ENCODE data around the gene PEBP1. TPM values are rescaled to one million over a fixed set of nuclear protein-coding genes. Genes with fewer than 3 reads are reported as not detected.

The PEBP1 gene
- total RNA-seq, 1 donor from 2014 or later, result 166 TPM

DNA sequence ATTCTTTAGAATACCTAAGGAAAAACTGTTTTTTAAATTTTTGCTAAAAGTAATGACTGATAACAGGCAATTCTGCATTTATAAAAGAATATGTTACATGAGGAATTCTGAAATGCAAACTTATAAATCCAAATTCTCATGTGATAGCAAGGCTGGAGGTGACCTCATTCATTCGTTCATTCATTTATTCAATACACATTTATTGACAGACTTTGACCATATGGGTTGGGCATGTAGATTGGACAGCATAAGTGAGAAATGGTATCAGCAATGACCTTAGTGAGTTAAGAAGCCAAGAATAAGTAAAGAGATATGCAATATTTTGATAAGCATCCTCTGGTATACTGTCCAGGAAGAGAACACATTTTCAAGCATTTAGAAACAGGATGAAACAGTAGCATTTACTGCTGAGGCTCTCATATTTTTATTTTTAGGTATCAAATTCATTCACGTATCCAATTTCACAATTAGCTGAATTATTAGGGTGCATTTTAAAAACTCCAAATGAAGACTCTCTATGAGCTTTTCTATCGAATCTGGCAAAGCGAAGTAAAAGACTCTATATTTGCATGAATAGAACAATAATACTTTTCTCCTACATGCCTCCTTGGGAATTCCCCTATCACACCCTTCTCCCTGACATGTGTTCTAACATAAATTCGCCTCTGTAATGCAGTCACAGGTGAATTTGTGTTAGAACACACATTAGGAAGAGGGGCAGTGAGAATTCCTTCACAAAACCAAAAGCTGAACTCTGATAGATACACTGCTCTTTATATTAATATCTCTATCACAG is 49.9 kb downstream of the PEBP1 start:
- Mint-ChIP-seq H3K27ac (peak overlapping the region; percentile 71), H3K4me3 (no peak overlapping the region), H3K9me3 (no peaks in the 10 kb centered on the region), H3K27me3 (ENCODE audit: low read depth) (no peaks in the 10 kb centered on the region), H3K4me1 (peaks cover 52% of the 10 kb centered on the region), H3K36me3 (peaks cover 6% of the 10 kb centered on the region)
- DNase-seq (ENCODE audit: low spot score in 2 of 2, unreplicated experiment in 2 of 2), result no peak
- TF ChIP-seq, protein P1, sequence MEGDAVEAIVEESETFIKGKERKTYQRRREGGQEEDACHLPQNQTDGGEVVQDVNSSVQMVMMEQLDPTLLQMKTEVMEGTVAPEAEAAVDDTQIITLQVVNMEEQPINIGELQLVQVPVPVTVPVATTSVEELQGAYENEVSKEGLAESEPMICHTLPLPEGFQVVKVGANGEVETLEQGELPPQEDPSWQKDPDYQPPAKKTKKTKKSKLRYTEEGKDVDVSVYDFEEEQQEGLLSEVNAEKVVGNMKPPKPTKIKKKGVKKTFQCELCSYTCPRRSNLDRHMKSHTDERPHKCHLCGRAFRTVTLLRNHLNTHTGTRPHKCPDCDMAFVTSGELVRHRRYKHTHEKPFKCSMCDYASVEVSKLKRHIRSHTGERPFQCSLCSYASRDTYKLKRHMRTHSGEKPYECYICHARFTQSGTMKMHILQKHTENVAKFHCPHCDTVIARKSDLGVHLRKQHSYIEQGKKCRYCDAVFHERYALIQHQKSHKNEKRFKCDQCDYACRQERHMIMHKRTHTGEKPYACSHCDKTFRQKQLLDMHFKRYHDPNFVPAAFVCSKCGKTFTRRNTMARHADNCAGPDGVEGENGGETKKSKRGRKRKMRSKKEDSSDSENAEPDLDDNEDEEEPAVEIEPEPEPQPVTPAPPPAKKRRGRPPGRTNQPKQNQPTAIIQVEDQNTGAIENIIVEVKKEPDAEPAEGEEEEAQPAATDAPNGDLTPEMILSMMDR (IDR thresholded peaks at IDR 0.05; ENCODE audit: unreplicated experiment), result no peak

DNA sequence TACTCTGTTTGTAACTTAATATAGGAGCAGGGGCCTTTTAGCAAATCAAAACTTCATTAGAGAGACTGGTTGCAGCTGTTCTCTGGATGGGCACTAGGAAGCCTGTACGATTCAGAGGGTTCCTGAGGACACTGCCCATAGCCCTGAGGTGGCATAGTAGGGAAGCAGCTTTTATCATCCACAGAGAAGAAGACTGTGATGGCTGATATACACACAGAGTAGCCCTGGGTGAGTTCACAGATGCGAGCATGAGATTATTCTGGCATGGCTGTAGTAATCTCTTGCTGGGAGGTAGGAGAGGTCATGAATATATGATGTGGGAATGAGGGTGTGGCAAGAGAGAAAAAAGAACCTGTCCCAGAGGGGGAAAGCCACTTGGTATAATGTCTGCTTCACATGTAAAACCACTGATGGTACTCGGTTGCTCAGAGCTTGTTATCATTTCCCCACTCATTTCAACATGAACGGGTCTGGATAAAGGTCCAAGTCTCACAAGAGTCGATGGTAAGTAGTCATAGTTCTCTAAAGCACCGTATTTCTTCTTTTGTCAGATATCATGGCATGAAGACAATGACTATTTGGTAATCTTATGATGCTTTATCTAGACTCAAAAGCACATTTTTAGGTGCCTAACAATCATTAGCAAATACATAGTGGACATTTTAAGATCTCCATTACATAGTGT is 52.0 kb downstream of the PEBP1 start:
- H3K4me3 Mint-ChIP-seq, result peak overlapping the region; percentile 79
- H3K27me3 Mint-ChIP-seq (ENCODE audit: low read depth), result no peaks in the 10 kb centered on the region
- H3K9me3 Mint-ChIP-seq, result no peaks in the 10 kb centered on the region
- DNase-seq (ENCODE audit: low spot score in 2 of 2, unreplicated experiment in 2 of 2), result no peak
- H3K27ac Mint-ChIP-seq, result peak overlapping the region; percentile 35
- H3K4me1 Mint-ChIP-seq, result peaks cover 47% of the 10 kb centered on the region
- TF ChIP-seq, protein P1 (IDR thresholded peaks at IDR 0.05; ENCODE audit: unreplicated experiment), result no peak
- H3K36me3 Mint-ChIP-seq, result no peaks in the 10 kb centered on the region

GRCh38 chr12:118188690-118189371 is 52.9 kb downstream of the PEBP1 start:
- H3K4me1 Mint-ChIP-seq, result peaks cover 44% of the 10 kb centered on the region
- TF ChIP-seq, protein P1 (IDR thresholded peaks at IDR 0.05; ENCODE audit: unreplicated experiment), result no peak
- no peaks in the 10 kb centered on the region for H3K9me3 Mint-ChIP-seq
- peak overlapping the region; percentile 91 for H3K27ac Mint-ChIP-seq
- no peaks in the 10 kb centered on the region for H3K36me3 Mint-ChIP-seq
- H3K4me3 Mint-ChIP-seq, result peak overlapping the region; percentile 79
- no peaks in the 10 kb centered on the region for H3K27me3 Mint-ChIP-seq (ENCODE audit: low read depth)
- DNase-seq (ENCODE audit: low spot score in 2 of 2, unreplicated experiment in 2 of 2), result no peak

- Mint-ChIP-seq H3K4me1 (peaks cover 44% of the 10 kb centered on the region), H3K36me3 (no peaks in the 10 kb centered on the region), H3K9me3 (no peaks in the 10 kb centered on the region), H3K27me3 (ENCODE audit: low read depth) (no peaks in the 10 kb centered on the region), H3K27ac (peak overlapping the region; percentile 96), H3K4me3 (peak overlapping the region; percentile 79)
- TF ChIP-seq, protein P1 (IDR thresholded peaks at IDR 0.05; ENCODE audit: unreplicated experiment), result no peak
- peak in 1 of 2 experiments; percentile 48 for DNase-seq (ENCODE audit: low spot score in 2 of 2, unreplicated experiment in 2 of 2)
Measured at GRCh38 chr12:118189741-118190191, 53.8 kb downstream of the PEBP1 start.

GRCh38 chr12:118190266-118190665 is 54.3 kb downstream of the PEBP1 start:
- DNase-seq (ENCODE audit: low spot score in 2 of 2, unreplicated experiment in 2 of 2), result no peak
- Mint-ChIP-seq H3K9me3 (no peaks in the 10 kb centered on the region), H3K27me3 (ENCODE audit: low read depth) (no peaks in the 10 kb centered on the region), H3K27ac (peak overlapping the region; percentile 96), H3K36me3 (no peaks in the 10 kb centered on the region), H3K4me3 (peak overlapping the region; percentile 79), H3K4me1 (peaks cover 44% of the 10 kb centered on the region)
- TF ChIP-seq, protein P1 (IDR thresholded peaks at IDR 0.05; ENCODE audit: unreplicated experiment), result no peak
